ENCODE data around the gene PGD. TPM values are rescaled to one million over a fixed set of nuclear protein-coding genes. Genes with fewer than 3 reads are reported as not detected.

Gene PGD
- polyA plus RNA-seq, 1 donor (not counting 4 experiments of a cell fraction or from before 2014, with no cell fraction given), result 104 TPM

- Histone ChIP-seq H3K9me1 (ENCODE audit: control insufficient read depth, extremely low read depth, insufficient read depth, low read length) (no peaks in the 10 kb centered on the region), H4K20me1 (ENCODE audit: control insufficient read depth, extremely low read depth, insufficient read depth, low read length) (no peaks in the 10 kb centered on the region), H3K79me2 (ENCODE audit: control insufficient read depth, insufficient read depth, low read length) (no peaks in the 10 kb centered on the region), H3K4me1 (ENCODE audit: control insufficient read depth, extremely low read depth, insufficient read depth, low read length) (peaks cover 16% of the 10 kb centered on the region), H3K4me2 (ENCODE audit: control insufficient read depth, extremely low read depth, insufficient read depth, low read depth, low read length) (no peak within 1 kb of the TSS), H2AFZ (ENCODE audit: control insufficient read depth, low read length) (no peak within 1 kb of the TSS), H3K27ac (ENCODE audit: control insufficient read depth, insufficient read depth, low read length) (no peak within 1 kb of the TSS), H3K36me3 (ENCODE audit: control insufficient read depth in 2 of 2, extremely low read depth in 1 of 2, insufficient read depth in 2 of 2, low read length in 2 of 2) (no peaks in the 10 kb centered on the region), H3K4me3 (ENCODE audit: control insufficient read depth in 2 of 3, extremely low read depth in 1 of 3, insufficient read depth in 2 of 3, low read depth in 1 of 3, low read length in 3 of 3) (no peak within 1 kb of the TSS), H3K9ac (ENCODE audit: control insufficient read depth, extremely low read depth, insufficient read depth, low read length) (no peak within 1 kb of the TSS), H3K9me3 (ENCODE audit: control insufficient read depth, low read depth, low read length) (no peaks in the 10 kb centered on the region), H3K27me3 (ENCODE audit: control insufficient read depth, extremely low read depth, insufficient read depth, low read length) (no peaks in the 10 kb centered on the region)
- dilution Hi-C loops (cut with MboI; ENCODE audit: extremely low pct_ligation_motif_present, low sequenced_read_pairs), result no loop called here
- FAIRE-seq (no peak), DNase-seq (ENCODE audit: low read depth, low spot score) (no peak)
- TF ChIP-seq EZH2 (IDR thresholded peaks at IDR 0.05; ENCODE audit: low read length), result no peak
- TF ChIP-seq CTCF (optimal IDR thresholded peaks at IDR 0.05 in 1 of 3, IDR thresholded peaks at IDR 0.05 in 1 of 3, conservative IDR thresholded peaks at IDR 0.05 in 1 of 3; ENCODE audit: extremely low read depth in 1 of 3, insufficient read depth in 2 of 3, low read length in 3 of 3), result no peak
Observed at GRCh38 chr1:10449751-10450150, 50.9 kb downstream of the PGD start, which contains the start of gene CORT. TSS of gene CORT (plus strand) at chr1:10450031. CDS start at chr1:10450224, 193 bp downstream.

- H3K36me3 ChIP-seq (ENCODE audit: control insufficient read depth in 2 of 2, extremely low read depth in 1 of 2, insufficient read depth in 2 of 2, low read length in 2 of 2), result no peaks in the 10 kb centered on the region
- H3K4me3 ChIP-seq (ENCODE audit: control insufficient read depth in 2 of 3, extremely low read depth in 1 of 3, insufficient read depth in 2 of 3, low read depth in 1 of 3, low read length in 3 of 3), result no peak overlapping the region
- H3K4me1 ChIP-seq (ENCODE audit: control insufficient read depth, extremely low read depth, insufficient read depth, low read length), result peaks cover 12% of the 10 kb centered on the region
- H4K20me1 ChIP-seq (ENCODE audit: control insufficient read depth, extremely low read depth, insufficient read depth, low read length), result no peaks in the 10 kb centered on the region
- H2AFZ ChIP-seq (ENCODE audit: control insufficient read depth, low read length), result no peak overlapping the region
- no peak overlapping the region for H3K9ac ChIP-seq (ENCODE audit: control insufficient read depth, extremely low read depth, insufficient read depth, low read length)
- FAIRE-seq (no peak), DNase-seq (ENCODE audit: low read depth, low spot score) (no peak)
- dilution Hi-C loops (cut with MboI; ENCODE audit: extremely low pct_ligation_motif_present, low sequenced_read_pairs), result no loop called here
- H3K27ac ChIP-seq (ENCODE audit: control insufficient read depth, insufficient read depth, low read length), result no peak overlapping the region
- no peak for TF ChIP-seq EZH2 (IDR thresholded peaks at IDR 0.05; ENCODE audit: low read length)
- no peak for TF ChIP-seq CTCF (optimal IDR thresholded peaks at IDR 0.05 in 1 of 3, IDR thresholded peaks at IDR 0.05 in 1 of 3, conservative IDR thresholded peaks at IDR 0.05 in 1 of 3; ENCODE audit: extremely low read depth in 1 of 3, insufficient read depth in 2 of 3, low read length in 3 of 3)
- no peaks in the 10 kb centered on the region for H3K79me2 ChIP-seq (ENCODE audit: control insufficient read depth, insufficient read depth, low read length)
- H3K27me3 ChIP-seq (ENCODE audit: control insufficient read depth, extremely low read depth, insufficient read depth, low read length), result no peaks in the 10 kb centered on the region
- no peaks in the 10 kb centered on the region for H3K9me1 ChIP-seq (ENCODE audit: control insufficient read depth, extremely low read depth, insufficient read depth, low read length)
- no peak overlapping the region for H3K4me2 ChIP-seq (ENCODE audit: control insufficient read depth, extremely low read depth, insufficient read depth, low read depth, low read length)
- H3K9me3 ChIP-seq (ENCODE audit: control insufficient read depth, low read depth, low read length), result no peaks in the 10 kb centered on the region
Observed at GRCh38 chr1:10450156-10450814, 51.4 kb downstream of the PGD start.
